ENCODE results near the gene RADIL. TPM values are rescaled to one million over a fixed set of nuclear protein-coding genes. Genes with fewer than 3 reads are reported as not detected.
A peak's percentile ranks its signal among the peaks of the same experiment; 100 is the strongest.

RADIL gene
- total and polyA plus RNA-seq, 2 donors (not counting 1 experiment from before 2014, with no cell fraction given), result not detected

DNA sequence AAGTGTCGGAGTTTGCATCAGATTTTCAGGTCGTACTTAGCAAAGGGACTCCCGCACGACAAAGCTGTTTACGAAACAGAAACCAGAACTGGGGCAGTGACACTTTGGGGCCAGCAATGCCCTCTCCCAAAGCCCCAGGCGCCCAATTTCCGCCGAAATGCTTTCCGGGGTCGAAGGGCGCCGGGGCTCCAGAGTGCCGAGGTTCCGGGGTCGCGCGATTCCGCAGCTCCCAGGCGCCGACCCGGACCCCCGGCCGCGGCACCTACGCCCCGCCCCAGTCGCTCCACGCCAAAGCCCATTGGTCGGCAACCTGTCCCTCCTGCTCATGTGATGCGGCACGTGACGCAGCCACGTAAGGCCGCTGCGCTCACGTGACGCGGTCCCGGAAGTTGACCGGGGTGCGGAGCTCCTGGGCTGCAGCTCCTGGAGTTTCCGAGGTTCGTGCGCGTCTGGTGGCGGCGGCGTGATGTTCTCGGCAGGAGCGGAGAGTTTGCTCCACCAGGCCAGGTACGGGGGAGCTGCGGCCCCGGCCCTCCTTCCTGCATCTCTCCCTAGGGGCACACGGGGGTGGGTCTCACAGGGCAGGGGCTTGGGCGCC, 108.2 kb downstream of the RADIL start, which contains the start of gene AP5Z1:
AP5Z1 (plus strand) TSS at position 374 of the 598 bp plus-strand sequence; CDS start at position 467, 93 bp downstream.
- intact Hi-C loops (cut with micrococcal nuclease), result loop anchor here (1.0 to 5.0 kb wide), 4 partner anchors 17 to 1473 kb away; partner anchors contain the start of gene SDK1
- H3K4me3 Mint-ChIP-seq, result peak within 1 kb of the TSS; percentile 97
- H3K36me3 ChIP-seq (replicated peaks in 1 of 2; ENCODE audit: control extremely low read depth in 1 of 2, control insufficient read depth in 1 of 2, extremely low read depth in 1 of 2, insufficient read depth in 2 of 2, low read length in 1 of 2), result peaks cover 0 to 6% of the 10 kb centered on the region in 2 experiments
- no peaks in the 10 kb centered on the region for H3K9me3 Mint-ChIP-seq (ENCODE audit: insufficient read depth)
- peak within 1 kb of the TSS; percentile 89 for H2AFZ ChIP-seq (ENCODE audit: insufficient read depth, low read depth, low read length, poor library complexity, severe bottlenecking)
- under 1% methylated on average over 54 of the region's 55 CpGs for WGBS (ENCODE audit: insufficient coverage)
- peaks cover 16% of the 10 kb centered on the region for H4K20me1 ChIP-seq (ENCODE audit: control insufficient read depth, insufficient read depth, low read length, poor library complexity, severe bottlenecking)
- no peaks in the 10 kb centered on the region for H3K27me3 Mint-ChIP-seq
- H3K27ac Mint-ChIP-seq, result peak within 1 kb of the TSS; percentile 99
- POLR2A ChIA-PET, result interaction anchor here (0.6 to 2.3 kb wide), 10 partner anchors 17 to 1006 kb away, joined by 3 to 25 read pairs (median 5); partner anchors contain the start of genes FOXK1, RBAK and RNF216
- peak within 1 kb of the TSS; percentile 87 to 97 (median 95) for H3K4me3 ChIP-seq (ENCODE audit: control extremely low read depth in 1 of 5, extremely low read depth in 1 of 5, insufficient read depth in 1 of 5, low read depth in 2 of 5, low read length in 4 of 5)
- CTCF ChIA-PET, result interaction anchor here (0.9 to 2.5 kb wide), 8 partner anchors 17 to 199 kb away, joined by 3 to 14 read pairs (median 3); no protein-coding TSS in a partner anchor
- H3K27ac ChIP-seq (ENCODE audit: low read length in 2 of 2), result peak within 1 kb of the TSS; percentile 94 to 95
- peaks cover 14 to 26% of the 10 kb centered on the region in 2 donors for H3K4me1 ChIP-seq (ENCODE audit: control insufficient read depth in 2 of 2, insufficient read depth in 2 of 2, low read length in 2 of 2)
- H3K9me3 ChIP-seq (ENCODE audit: control extremely low read depth in 1 of 3, control insufficient read depth in 2 of 3, insufficient read depth in 1 of 3, low read length in 2 of 3), result no peaks in the 10 kb centered on the region
- H3K9ac ChIP-seq (ENCODE audit: low read length), result peak within 1 kb of the TSS; percentile 88
- DNase-seq, result peak; percentile 98
- TF ChIP-seq, protein P1, sequence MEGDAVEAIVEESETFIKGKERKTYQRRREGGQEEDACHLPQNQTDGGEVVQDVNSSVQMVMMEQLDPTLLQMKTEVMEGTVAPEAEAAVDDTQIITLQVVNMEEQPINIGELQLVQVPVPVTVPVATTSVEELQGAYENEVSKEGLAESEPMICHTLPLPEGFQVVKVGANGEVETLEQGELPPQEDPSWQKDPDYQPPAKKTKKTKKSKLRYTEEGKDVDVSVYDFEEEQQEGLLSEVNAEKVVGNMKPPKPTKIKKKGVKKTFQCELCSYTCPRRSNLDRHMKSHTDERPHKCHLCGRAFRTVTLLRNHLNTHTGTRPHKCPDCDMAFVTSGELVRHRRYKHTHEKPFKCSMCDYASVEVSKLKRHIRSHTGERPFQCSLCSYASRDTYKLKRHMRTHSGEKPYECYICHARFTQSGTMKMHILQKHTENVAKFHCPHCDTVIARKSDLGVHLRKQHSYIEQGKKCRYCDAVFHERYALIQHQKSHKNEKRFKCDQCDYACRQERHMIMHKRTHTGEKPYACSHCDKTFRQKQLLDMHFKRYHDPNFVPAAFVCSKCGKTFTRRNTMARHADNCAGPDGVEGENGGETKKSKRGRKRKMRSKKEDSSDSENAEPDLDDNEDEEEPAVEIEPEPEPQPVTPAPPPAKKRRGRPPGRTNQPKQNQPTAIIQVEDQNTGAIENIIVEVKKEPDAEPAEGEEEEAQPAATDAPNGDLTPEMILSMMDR (IDR thresholded peaks at IDR 0.05), result no peak
- TF ChIP-seq EZH2 (IDR thresholded peaks at IDR 0.05; ENCODE audit: borderline replicate concordance, insufficient read depth, low read depth, low read length, poor library complexity, severe bottlenecking), result no peak
- peaks cover 39% of the 10 kb centered on the region for H3K4me1 Mint-ChIP-seq
- ATAC-seq (ENCODE audit: low read depth), result peak; percentile 93
- H3K27me3 ChIP-seq (replicated peaks in 1 of 4; ENCODE audit: control extremely low read depth in 1 of 4, control insufficient read depth in 3 of 4, insufficient read depth in 4 of 4, low read length in 3 of 4), result no peaks in the 10 kb centered on the region
- peak within 1 kb of the TSS; percentile 90 for H3K4me2 ChIP-seq (replicated peaks; ENCODE audit: low read depth, low read length, poor library complexity, severe bottlenecking)
- peaks cover 40% of the 10 kb centered on the region for H3K79me2 ChIP-seq (ENCODE audit: control insufficient read depth, insufficient read depth, low read length)
